HG02852 (cell line): ENCODE data around the gene TLR4.

Source experiments
- ATAC-seq: cut with Tn5 transposase; IDR thresholded peaks from one replicate; pipeline ENCODE4 v1.9.1; 2021; ENCODE audit warnings: mild to moderate bottlenecking, moderate library complexity; ENCODE audit not compliant: unreplicated experiment

Gene TLR4

GRCh38 chr9:117744369-117744768, 40.2 kb downstream of the TLR4 start:
- no peak for ATAC-seq

- no peak for ATAC-seq
Measured at GRCh38 chr9:117744856-117745389, 40.7 kb downstream of the TLR4 start.

GRCh38 chr9:117745598-117745997, 41.4 kb downstream of the TLR4 start:
- ATAC-seq = no peak

GRCh38 chr9:117746263-117746662, 42.1 kb downstream of the TLR4 start:
- no peak for ATAC-seq

- ATAC-seq = no peak
Measured at GRCh38 chr9:117747386-117747970, 43.3 kb downstream of the TLR4 start.

GRCh38 chr9:117750401-117750800, 46.2 kb downstream of the TLR4 start:
- no peak for ATAC-seq

- no peak for ATAC-seq
Measured at GRCh38 chr9:117752894-117753293, 48.7 kb downstream of the TLR4 start.

- no peak for ATAC-seq
Measured at GRCh38 chr9:117757561-117758190, 53.5 kb downstream of the TLR4 start.

GRCh38 chr9:117763314-117763713, 59.1 kb downstream of the TLR4 start:
- ATAC-seq = no peak

- ATAC-seq = no peak
Measured at GRCh38 chr9:117768750-117769395, 64.7 kb downstream of the TLR4 start.

GRCh38 chr9:117771136-117771535, 66.9 kb downstream of the TLR4 start:
- no peak for ATAC-seq

- ATAC-seq = no peak
Measured at GRCh38 chr9:117772960-117773359, 68.8 kb downstream of the TLR4 start.
